ENCODE results near the gene PIGM. TPM values are rescaled to one million over a fixed set of nuclear protein-coding genes. Genes with fewer than 3 reads are reported as not detected.

The PIGM gene
- total RNA-seq (1 to 10 TPM; 7.0 to 9.5 TPM), polyA plus RNA-seq (ENCODE audit: insufficient read length in 6 of 6) (10 to 100 TPM; 11.6 to 13.2 (median 12.6) TPM)
- long read RNA-seq, donor 1, full-length matches to known transcripts: 56 of 56 reads
- long read RNA-seq, donor 1, partial matches to known transcripts: 0 of 56 reads
- long read RNA-seq, donor 1, other reads (novel, unspliced or antisense): 0 of 56 reads
- long read RNA-seq, donor 2, full-length matches to known transcripts: 66 of 66 reads
- long read RNA-seq, donor 2, partial matches to known transcripts: 0 of 66 reads
- long read RNA-seq, donor 2, other reads (novel, unspliced or antisense): 0 of 66 reads
- long read RNA-seq, donor 3, full-length matches to known transcripts: 25 of 25 reads
- long read RNA-seq, donor 3, partial matches to known transcripts: 0 of 25 reads
- long read RNA-seq, donor 3, other reads (novel, unspliced or antisense): 0 of 25 reads
- long read RNA-seq, donor 4, full-length matches to known transcripts: 9 of 9 reads
- long read RNA-seq, donor 4, partial matches to known transcripts: 0 of 9 reads
- long read RNA-seq, donor 4, other reads (novel, unspliced or antisense): 0 of 9 reads
- long read RNA-seq, donor 5, full-length matches to known transcripts: 34 of 34 reads
- long read RNA-seq, donor 5, partial matches to known transcripts: 0 of 34 reads
- long read RNA-seq, donor 5, other reads (novel, unspliced or antisense): 0 of 34 reads
- long read RNA-seq, donor 6, full-length matches to known transcripts: 35 of 35 reads
- long read RNA-seq, donor 6, partial matches to known transcripts: 0 of 35 reads
- long read RNA-seq, donor 6, other reads (novel, unspliced or antisense): 0 of 35 reads
- long read RNA-seq, donor 7, full-length matches to known transcripts: 15 of 15 reads
- long read RNA-seq, donor 7, partial matches to known transcripts: 0 of 15 reads
- long read RNA-seq, donor 7, other reads (novel, unspliced or antisense): 0 of 15 reads
- long read RNA-seq, donor 8, full-length matches to known transcripts: 40 of 40 reads
- long read RNA-seq, donor 8, partial matches to known transcripts: 0 of 40 reads
- long read RNA-seq, donor 8, other reads (novel, unspliced or antisense): 0 of 40 reads
- long read RNA-seq, donor 9: 0 reads
- long read RNA-seq, donor 10, full-length matches to known transcripts: 10 of 10 reads
- long read RNA-seq, donor 10, partial matches to known transcripts: 0 of 10 reads
- long read RNA-seq, donor 10, other reads (novel, unspliced or antisense): 0 of 10 reads
- long read RNA-seq, donor 11, full-length matches to known transcripts: 61 of 61 reads
- long read RNA-seq, donor 11, partial matches to known transcripts: 0 of 61 reads
- long read RNA-seq, donor 11, other reads (novel, unspliced or antisense): 0 of 61 reads
- long read RNA-seq, donor 12, full-length matches to known transcripts: 34 of 34 reads
- long read RNA-seq, donor 12, partial matches to known transcripts: 0 of 34 reads
- long read RNA-seq, donor 12, other reads (novel, unspliced or antisense): 0 of 34 reads

- peaks cover 6 to 31% of the 10 kb centered on the region in 2 donors for H3K4me1 ChIP-seq
- peak; percentile 90 to 97 (median 95) for DNase-seq
- peak within 1 kb of the TSS; percentile 62 to 84 for H3K4me3 ChIP-seq
- peak within 1 kb of the TSS; percentile 45 to 72 for H3K27ac ChIP-seq
- intact Hi-C loops (cut with DNase I): no loop called here
- no peaks in the 10 kb centered on the region for H3K9me3 ChIP-seq
- H3K27me3 ChIP-seq: no peaks in the 10 kb centered on the region
- peak; percentile 97 for ATAC-seq
- TF ChIP-seq, protein P1, sequence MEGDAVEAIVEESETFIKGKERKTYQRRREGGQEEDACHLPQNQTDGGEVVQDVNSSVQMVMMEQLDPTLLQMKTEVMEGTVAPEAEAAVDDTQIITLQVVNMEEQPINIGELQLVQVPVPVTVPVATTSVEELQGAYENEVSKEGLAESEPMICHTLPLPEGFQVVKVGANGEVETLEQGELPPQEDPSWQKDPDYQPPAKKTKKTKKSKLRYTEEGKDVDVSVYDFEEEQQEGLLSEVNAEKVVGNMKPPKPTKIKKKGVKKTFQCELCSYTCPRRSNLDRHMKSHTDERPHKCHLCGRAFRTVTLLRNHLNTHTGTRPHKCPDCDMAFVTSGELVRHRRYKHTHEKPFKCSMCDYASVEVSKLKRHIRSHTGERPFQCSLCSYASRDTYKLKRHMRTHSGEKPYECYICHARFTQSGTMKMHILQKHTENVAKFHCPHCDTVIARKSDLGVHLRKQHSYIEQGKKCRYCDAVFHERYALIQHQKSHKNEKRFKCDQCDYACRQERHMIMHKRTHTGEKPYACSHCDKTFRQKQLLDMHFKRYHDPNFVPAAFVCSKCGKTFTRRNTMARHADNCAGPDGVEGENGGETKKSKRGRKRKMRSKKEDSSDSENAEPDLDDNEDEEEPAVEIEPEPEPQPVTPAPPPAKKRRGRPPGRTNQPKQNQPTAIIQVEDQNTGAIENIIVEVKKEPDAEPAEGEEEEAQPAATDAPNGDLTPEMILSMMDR (IDR thresholded peaks at IDR 0.05): no peak
- H3K36me3 ChIP-seq: no peaks in the 10 kb centered on the region
These were observed at the start of gene PIGM for GRCh38 chr1:160031365-160032164. PIGM (minus strand) TSS chr1:160031990; CDS start chr1:160031739, 251 bp downstream.

DNA sequence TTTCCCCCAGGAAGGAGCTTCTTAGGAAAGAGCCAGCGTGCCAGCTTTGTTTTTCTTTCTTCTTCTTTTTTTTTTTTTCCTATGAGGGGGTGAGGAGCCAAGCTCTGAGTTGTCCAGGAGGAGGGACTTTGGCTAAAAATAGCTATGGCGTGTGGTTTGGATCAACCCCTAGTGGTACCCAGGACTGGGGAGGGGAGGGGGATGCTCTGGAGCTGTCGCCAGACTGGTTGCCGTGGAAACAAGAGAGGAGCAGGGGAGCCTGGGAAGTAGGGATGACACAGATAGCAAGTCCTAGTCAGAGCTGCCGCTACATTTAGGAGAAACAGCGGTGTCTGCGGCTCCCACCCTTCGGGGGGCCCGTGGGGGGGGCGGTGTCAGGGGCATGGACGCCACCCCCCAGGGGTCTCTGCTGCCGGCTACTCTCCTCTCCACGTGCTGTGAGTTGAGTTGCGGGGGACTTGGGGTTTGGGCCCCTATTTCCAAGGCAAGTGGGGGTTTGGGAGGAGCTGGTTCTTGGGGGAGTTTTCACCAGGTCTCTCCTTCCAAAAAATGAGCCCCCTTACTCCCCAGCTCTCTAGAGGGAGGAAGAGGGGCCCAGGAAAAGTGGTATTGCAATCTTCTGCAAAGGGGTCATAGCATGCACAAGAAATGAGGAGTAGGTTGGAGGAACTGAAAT, 49.6 kb upstream of the PIGM start, which contains the start of gene KCNJ9:
Gene KCNJ9 (plus strand): TSS at position 278 of the 676 bp plus-strand sequence. CDS start 2,493 bp downstream, outside the sequence.
- Histone ChIP-seq H3K4me1 (peaks cover 5 to 8% of the 10 kb centered on the region in 2 donors), H3K9me3 (no peaks in the 10 kb centered on the region), H3K27me3 (peaks cover 42 to 81% of the 10 kb centered on the region in 2 donors), H3K27ac (no peak within 1 kb of the TSS), H3K36me3 (no peaks in the 10 kb centered on the region), H3K4me3 (no peak within 1 kb of the TSS)
- DNase-seq: no peak
- no peak for ATAC-seq
- TF ChIP-seq, protein P1 (IDR thresholded peaks at IDR 0.05): no peak
- intact Hi-C loops (cut with DNase I): no loop called here

DNA sequence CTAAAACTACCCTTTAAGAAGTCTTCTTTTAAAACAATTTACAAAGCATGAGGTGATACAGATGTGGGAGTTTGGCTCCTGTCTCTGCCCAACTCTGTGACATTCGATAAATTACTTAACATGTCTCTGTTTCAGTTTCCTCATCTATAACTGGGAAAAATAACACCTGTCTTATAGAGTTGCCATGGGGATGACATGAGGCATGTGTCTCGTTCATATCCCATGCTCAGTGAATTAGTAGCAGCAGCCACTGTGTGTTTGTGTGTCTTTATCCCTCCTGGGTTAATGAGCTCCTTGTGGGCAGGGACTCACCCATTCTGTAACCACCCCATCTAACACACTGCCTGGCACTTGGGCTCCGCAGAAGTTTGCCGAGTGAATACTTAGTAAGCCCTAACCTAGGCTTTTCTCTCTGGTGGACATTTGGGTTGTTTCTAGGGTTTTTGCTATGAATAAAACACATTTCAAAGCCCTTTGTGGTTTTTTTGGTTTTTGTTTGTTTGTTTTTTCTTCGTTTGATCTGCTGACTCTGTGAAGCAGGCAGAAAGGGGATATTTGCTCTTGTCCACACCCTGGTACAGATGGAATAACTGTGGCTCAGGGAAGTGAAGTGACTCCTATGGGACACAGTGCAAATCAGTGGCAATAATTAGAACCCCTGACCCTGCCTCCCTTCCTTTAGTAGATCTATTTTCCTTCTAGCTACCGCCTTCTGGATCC, 48.8 kb upstream of the PIGM start:
- Histone ChIP-seq H3K9me3 (no peaks in the 10 kb centered on the region), H3K36me3 (no peaks in the 10 kb centered on the region), H3K4me3 (no peak overlapping the region), H3K4me1 (peaks cover 5 to 17% of the 10 kb centered on the region in 2 donors), H3K27ac (no peak overlapping the region), H3K27me3 (peaks cover 42 to 89% of the 10 kb centered on the region in 2 donors)
- TF ChIP-seq, protein P1 (IDR thresholded peaks at IDR 0.05): no peak
- intact Hi-C loops (cut with DNase I): no loop called here
- no peak for DNase-seq
- no peak for ATAC-seq

Data from left lung (tissue), 14 donors.